BE2C (cell line): ENCODE results near the gene DYRK2.

Experiments used
- DNase-seq: peaks from one replicate; pipeline ENCODE4 v3.0.0-alpha.2; 2020
- H3K27me3 ChIP-seq: fragments of 250-450 bp; sonication (Bioruptor Pico); 2 replicates; pipeline ENCODE4 v1.5.1; 2020; ENCODE audit warnings: mild to moderate bottlenecking
- H3K36me3 ChIP-seq: fragments of 250-450 bp; sonication (Bioruptor Pico); 2 replicates; pipeline ENCODE4 v1.5.1; 2020; ENCODE audit warnings: mild to moderate bottlenecking
- H3K4me1 ChIP-seq: fragments of 250-450 bp; sonication (Bioruptor Pico); 2 replicates; pipeline ENCODE4 v1.5.1; 2020
- H3K4me3 ChIP-seq: 2 replicates; pipeline ENCODE4 v1.5.1; 2011; ENCODE audit warnings: low read depth, low read length
- H3K9me3 ChIP-seq: fragments of 250-450 bp; sonication (Bioruptor Pico); 2 replicates; pipeline ENCODE4 v1.5.1; 2020
- TF ChIP-seq, protein P1 (sequence below): IDR thresholded peaks from 2 replicates; pipeline ENCODE4 v1.5.1; 2012; ENCODE audit warnings: mild to moderate bottlenecking, low read depth, low read length

The DYRK2 gene

DNA sequence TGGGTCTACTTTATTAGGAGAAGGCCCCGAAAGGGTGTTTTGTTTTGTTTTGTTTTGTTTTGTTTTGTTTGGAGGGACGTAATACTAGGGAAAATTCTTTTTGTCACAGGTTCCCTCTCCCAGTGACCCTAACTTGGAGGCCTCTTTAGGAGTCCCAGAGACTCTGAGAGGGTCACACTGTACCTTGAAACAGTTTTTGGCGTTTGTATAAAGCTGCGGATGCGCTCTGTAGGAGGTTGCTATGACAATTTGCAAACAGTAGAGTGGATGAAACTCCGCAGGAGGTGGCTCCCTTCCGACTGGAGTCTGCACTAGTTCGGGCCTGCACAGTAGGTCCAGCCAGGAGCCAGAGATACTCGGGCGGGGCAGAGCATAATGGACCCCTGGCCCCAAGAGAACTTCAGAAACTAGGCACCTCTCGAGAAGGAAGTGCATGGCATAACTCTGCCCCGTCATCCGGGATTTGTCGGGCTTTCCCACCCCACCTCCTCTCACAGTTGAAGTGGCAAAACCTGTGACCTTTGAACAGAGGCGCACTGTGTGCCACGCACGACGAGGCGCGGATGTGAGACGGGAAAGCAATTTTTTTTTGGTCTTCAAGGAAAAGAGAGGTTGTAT is 1.3 kb upstream of the DYRK2 start:
- peak overlapping the region; percentile 86; the same call in 1 of the 2 replicates for H3K4me3 ChIP-seq
- DNase-seq, result no peak
- H3K36me3 ChIP-seq, result no peaks in the 10 kb centered on the region

DNA sequence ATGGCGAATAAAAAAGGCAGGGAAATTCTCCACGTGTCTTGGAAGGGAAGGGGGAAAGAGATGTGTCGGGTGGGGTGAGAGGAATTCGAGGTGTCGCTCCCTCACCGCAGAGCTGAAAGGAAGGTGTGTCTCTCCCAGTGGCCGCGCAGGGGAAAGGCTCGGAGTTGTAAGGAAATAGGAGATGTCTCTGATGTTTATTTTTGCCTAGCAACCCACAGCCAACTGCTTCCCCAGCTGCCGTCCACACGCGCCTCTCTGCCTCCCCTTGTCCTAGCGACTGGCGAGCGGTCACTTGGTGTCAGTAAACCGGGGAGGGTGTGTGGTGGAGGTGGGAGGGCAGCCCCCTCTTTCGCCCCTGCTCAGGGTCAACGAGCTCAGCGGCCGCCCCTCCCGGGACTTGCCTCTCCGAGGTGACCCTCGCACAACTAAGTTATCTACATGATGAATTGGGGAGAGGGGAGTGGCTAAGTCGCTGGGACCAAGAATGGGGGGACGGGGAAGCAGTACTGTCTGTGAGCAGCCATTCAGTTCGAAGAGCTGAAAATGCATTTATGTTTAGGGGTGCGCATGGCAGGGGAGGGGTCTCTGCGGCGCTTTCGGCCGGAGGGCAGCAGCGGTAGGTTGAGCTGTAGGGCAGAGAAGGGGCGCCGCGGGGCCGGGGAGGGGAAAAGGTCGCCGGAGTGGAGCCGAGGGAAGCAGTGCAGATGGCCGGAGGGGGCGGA is 585 bp upstream of the DYRK2 start:
- Histone ChIP-seq H3K9me3 (no peaks in the 10 kb centered on the region), H3K27me3 (no peaks in the 10 kb centered on the region), H3K4me3 (peak overlapping the region; percentile 86), H3K4me1 (no peaks in the 10 kb centered on the region), H3K36me3 (no peaks in the 10 kb centered on the region)
- TF ChIP-seq, protein P1, sequence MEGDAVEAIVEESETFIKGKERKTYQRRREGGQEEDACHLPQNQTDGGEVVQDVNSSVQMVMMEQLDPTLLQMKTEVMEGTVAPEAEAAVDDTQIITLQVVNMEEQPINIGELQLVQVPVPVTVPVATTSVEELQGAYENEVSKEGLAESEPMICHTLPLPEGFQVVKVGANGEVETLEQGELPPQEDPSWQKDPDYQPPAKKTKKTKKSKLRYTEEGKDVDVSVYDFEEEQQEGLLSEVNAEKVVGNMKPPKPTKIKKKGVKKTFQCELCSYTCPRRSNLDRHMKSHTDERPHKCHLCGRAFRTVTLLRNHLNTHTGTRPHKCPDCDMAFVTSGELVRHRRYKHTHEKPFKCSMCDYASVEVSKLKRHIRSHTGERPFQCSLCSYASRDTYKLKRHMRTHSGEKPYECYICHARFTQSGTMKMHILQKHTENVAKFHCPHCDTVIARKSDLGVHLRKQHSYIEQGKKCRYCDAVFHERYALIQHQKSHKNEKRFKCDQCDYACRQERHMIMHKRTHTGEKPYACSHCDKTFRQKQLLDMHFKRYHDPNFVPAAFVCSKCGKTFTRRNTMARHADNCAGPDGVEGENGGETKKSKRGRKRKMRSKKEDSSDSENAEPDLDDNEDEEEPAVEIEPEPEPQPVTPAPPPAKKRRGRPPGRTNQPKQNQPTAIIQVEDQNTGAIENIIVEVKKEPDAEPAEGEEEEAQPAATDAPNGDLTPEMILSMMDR, result peak; percentile 30
- peak; percentile 80 for DNase-seq

More for the DNA sequence above, 1.3 kb upstream of the DYRK2 start:
- TF ChIP-seq, protein P1, result no peak
- Histone ChIP-seq H3K27me3 (no peaks in the 10 kb centered on the region), H3K9me3 (no peaks in the 10 kb centered on the region), H3K4me1 (no peaks in the 10 kb centered on the region)

DNA sequence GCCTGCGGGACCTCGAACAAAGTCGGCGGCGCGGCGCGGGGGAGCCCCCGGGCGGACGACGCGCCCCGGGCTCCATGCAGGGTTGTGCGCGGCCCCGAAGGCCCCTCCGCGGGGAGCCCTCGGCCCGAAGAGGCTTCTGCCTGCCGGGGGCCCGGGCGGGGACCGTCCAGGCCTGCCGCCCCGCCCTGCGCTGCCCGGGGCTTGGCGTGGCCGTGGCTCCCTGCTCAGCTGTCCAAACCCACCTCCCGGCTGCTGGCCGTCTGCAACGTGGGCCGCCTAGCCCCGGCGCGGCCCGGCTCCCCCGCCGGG is 670 bp downstream of the DYRK2 start:
- no peaks in the 10 kb centered on the region for H3K4me1 ChIP-seq
- peak overlapping the region; percentile 88 for H3K4me3 ChIP-seq
- DNase-seq, result no peak
- no peaks in the 10 kb centered on the region for H3K9me3 ChIP-seq
- H3K27me3 ChIP-seq, result no peaks in the 10 kb centered on the region
- TF ChIP-seq, protein P1, result no peak
- H3K36me3 ChIP-seq, result peaks cover 6% of the 10 kb centered on the region

DNA sequence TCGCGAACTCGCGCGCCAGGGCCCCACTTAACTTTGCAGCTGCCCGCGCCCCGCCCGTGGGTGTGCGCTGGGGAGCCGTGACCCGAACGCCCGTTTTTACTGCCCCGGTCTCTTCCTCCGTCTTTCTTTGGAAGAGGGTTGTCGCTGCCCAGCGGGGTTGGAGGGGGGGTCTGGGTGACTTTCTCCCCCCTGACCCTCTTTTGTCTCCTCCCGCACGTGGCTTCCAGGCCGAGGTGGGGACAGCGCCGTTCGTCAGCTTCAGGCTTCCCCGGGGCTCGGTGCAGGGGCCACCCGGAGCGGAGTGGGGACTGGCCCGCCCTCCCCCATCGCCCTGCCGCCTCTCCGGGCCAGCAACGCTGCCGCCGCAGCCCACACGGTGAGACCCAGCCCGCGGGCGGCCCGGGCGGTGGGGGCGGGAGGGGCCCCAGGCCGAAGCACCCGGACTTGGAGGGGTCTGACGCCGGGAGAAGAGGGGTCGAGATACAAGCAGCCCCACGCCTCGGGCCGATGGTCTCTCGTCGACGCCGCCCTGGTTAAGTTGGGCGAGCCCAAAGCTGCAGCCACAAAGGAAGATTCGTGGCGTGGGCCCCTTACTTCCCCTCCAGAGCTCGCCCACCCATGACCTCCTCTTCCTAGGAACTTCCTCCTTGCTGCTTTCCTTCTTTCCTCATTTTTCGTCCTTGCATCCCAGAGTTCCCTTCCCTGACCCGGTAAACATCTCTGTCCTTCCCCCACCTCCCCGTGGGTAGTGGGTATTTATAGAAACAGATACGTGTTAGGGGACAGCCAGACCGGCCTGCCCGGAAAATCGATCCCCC is 1.2 kb downstream of the DYRK2 start:
- no peaks in the 10 kb centered on the region for H3K4me1 ChIP-seq
- H3K27me3 ChIP-seq, result no peaks in the 10 kb centered on the region
- peaks cover 6% of the 10 kb centered on the region for H3K36me3 ChIP-seq
- TF ChIP-seq, protein P1, result no peak
- DNase-seq, result peak; percentile 45
- H3K9me3 ChIP-seq, result no peaks in the 10 kb centered on the region
- peak overlapping the region; percentile 88 for H3K4me3 ChIP-seq

DNA sequence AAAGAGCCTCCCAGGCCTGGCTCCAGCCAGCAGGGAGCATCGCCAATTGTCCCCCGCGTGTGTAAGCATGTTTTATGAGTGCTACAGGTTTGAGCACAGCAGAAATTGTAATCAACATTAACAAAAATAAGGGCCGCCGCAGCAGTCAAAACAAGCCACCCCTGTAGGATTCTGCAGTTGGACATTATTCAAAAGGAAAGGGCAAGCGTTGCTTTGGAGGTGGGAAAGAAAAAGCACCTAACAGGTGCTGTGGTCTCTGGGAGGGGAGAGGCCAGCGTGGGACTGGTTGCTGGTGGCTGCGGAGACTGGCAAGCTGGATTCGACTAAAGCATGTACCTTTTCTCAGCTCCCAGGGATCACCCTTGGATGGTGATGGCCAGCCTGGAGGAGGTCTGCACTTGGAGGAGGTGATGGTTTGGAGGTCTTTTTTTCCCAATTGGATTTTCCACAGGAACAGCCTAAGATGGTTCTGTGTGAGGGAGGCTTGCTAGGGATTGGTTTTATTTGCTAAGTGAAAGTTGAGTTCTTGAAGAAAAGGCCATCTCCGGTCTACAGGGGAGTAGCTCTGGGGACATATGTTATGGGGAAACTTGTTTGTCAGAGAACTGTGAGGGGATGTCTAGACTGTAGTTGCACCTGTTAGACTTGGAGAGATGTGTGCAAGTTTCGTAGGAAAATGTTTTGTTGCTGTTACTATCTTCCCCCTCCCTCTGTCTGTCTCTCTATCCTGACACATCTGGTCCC is 2.0 kb downstream of the DYRK2 start:
- Histone ChIP-seq H3K9me3 (no peaks in the 10 kb centered on the region), H3K36me3 (peaks cover 6% of the 10 kb centered on the region), H3K4me3 (peak overlapping the region; percentile 88), H3K27me3 (no peaks in the 10 kb centered on the region), H3K4me1 (no peaks in the 10 kb centered on the region)
- TF ChIP-seq, protein P1, result no peak
- DNase-seq, result no peak
